Heart right ventricle (tissue), 16 donors: ENCODE measurements around the gene CPLX4. TPM values are rescaled to one million over a fixed set of nuclear protein-coding genes. Genes with fewer than 3 reads are reported as not detected.

Experiments used
- ATAC-seq, 8 donors: fragments of 200-7000 bp; cut with Tn5 transposase; one replicate each; pipeline ENCODE4 v1.9.1; 2020; ENCODE audit warnings: mild to moderate bottlenecking in 8 of 8, moderate library complexity in 8 of 8, moderate number of reproducible peaks in 1 of 8
- DNase-seq, 2 donors: peaks; one replicate each; pipeline ENCODE4 v3.0.0-alpha.2; 2020
- H3K27ac ChIP-seq, 10 donors: fragments of 200-600 bp; sonication (generic) in 2 of 10; one replicate each; pipeline versions ENCODE4 v1.5.0 to v1.8.0; 2020 to 2022; ENCODE audit warnings: mild to moderate bottlenecking in 3 of 10
- H3K27me3 ChIP-seq, 7 donors: fragments of 200-600 bp; one replicate each; pipeline ENCODE4 v1.8.0; 2021 to 2022; ENCODE audit warnings: mild to moderate bottlenecking in 2 of 7
- H3K36me3 ChIP-seq, 9 donors: fragments of 200-600 bp; sonication (generic) in 1 of 9; one replicate each; pipeline versions ENCODE4 v1.5.0 to v1.8.0; 2020 to 2022; ENCODE audit warnings: mild to moderate bottlenecking in 2 of 9
- H3K4me1 ChIP-seq, 9 donors: fragments of 200-600 bp; sonication (generic) in 1 of 9; one replicate each; pipeline versions ENCODE4 v1.5.0 to v1.8.0; 2020 to 2022; ENCODE audit warnings: mild to moderate bottlenecking in 4 of 9
- H3K4me3 ChIP-seq, 10 donors: fragments of 200-600 bp; sonication (generic) in 2 of 10; one replicate each; pipeline versions ENCODE4 v1.5.0 to v1.8.0; 2020 to 2022; ENCODE audit warnings: mild to moderate bottlenecking in 7 of 10, moderate library complexity in 2 of 10
- H3K9me3 ChIP-seq, 11 donors: fragments of 200-600 bp in 10 of 11; sonication (generic) in 2 of 11; one replicate each; pipeline versions ENCODE4 v1.5.0 to v1.8.0; 2013 to 2022; ENCODE audit warnings: mild to moderate bottlenecking in 2 of 11, control low read depth in 1 of 11, moderate library complexity in 1 of 11
- CTCF ChIP-seq, 9 donors: fragments of 200-600 bp; sonication (generic) in 2 of 9; IDR thresholded peaks; one replicate each; pipeline versions ENCODE4 v1.5.0 to v1.8.0; 2021 to 2022; ENCODE audit warnings: antibody characterized with exemption in 9 of 9, mild to moderate bottlenecking in 5 of 9, moderate library complexity in 1 of 9
- WGBS, 2 donors: extraction: QIAGEN DNeasy Blood & Tissue Kit; methylation state at CpG; one replicate each; pipeline ENCODE4 v1.1.7; 2013; ENCODE audit warnings: inconsistent platforms in 1 of 2; 5-methylcytosine and 5-hydroxymethylcytosine counted together
- intact Hi-C, 10 donors: fragments of 100-400 bp; cut with DNase I; formaldehyde crosslinking; loops; one replicate each; pipeline versions ENCODE4 v1.11.1 to v1.14.2; 2022
- polyA plus RNA-seq, 2 donors: library from polyadenylated mRNA; stranded (reverse); fragments of 200-250 nt; gene quantifications; one replicate each; pipeline ENCODE4 v1.2.3, GENCODE V29; 2013
- total RNA-seq, 10 donors: library from RNA; stranded (reverse); fragmentation: NEBNext Ultra II Directional in 3 of 10; extraction: Animal tissue kit (Norgen Biotek cat#: 25700) in 3 of 10; gene quantifications; one replicate each; pipeline versions ENCODE4 v1.2.1 to v1.2.4, GENCODE V29; 2021 to 2023
- donor health status: Arrhythmogenic right ventricular cardiomyopathy.
- donor health status: ischemic (EF 13 %, LVEDD 7.1; RV severe dilation, severe dysfunction).
- donor health status: healthy with polysubstance abuse.
- donor health status: DM: no; HTN: yes; CAD: no.
- donor health status: DM: no; HTN: no; CAD: no.
- donor health status: ischemic (EF 25% LVEDD 6.9; RV normal size, moderate dysfunction).
- donor health status: ischemic (EF 25% LVEDD 5.7; RV mildly dilated, moderate dysfunction).
- donor health status: healthy.
- donor health status: DM: yes; HTN: yes; CAD: no.
- donor health status: Ischemic cardiomyopathy.
- donor health status: ischemic (EF 35%, LVEDD 5.7; RV mildly dilated, moderate dysfunction).
- donor health status: nonischemic (EF 11% LVEDD 7.7; RV severe dilation, severe dysfunction).
- donor health status: DM: yes; HTN: yes; CAD: no.
- donor health status: PGD.
- donor health status: ischemic (EF 29% LVEDD 5.4; RV normal size, mild dysfunction).
- donor health status: nonischemic (EF 23%, LVEDD 6.1; RV moderate dilation, normal function).

Gene CPLX4
- total and polyA plus RNA-seq, 12 donors, result 0.11 TPM; not detected in 11

GRCh38 chr18:59352250-59352855 is 33.9 kb upstream of the CPLX4 start:
- TF ChIP-seq CTCF (IDR thresholded peaks at IDR 0.05), result no peak
- Histone ChIP-seq H3K27ac (no peak overlapping the region), H3K36me3 (peaks cover 0 to 90% (median 61%) of the 10 kb centered on the region in 9 donors), H3K27me3 (no peaks in the 10 kb centered on the region), H3K4me3 (no peak overlapping the region), H3K4me1 (peaks cover 0 to 22% (median 16%) of the 10 kb centered on the region in 9 donors), H3K9me3 (no peaks in the 10 kb centered on the region)
- WGBS, 2 donors, result 75 to 80% methylated on average over 3 of the region's 3 CpGs
- DNase-seq (no peak), ATAC-seq (no peak)
- intact Hi-C loops, result no loop called here

- DNase-seq, result no peak
- no peaks in the 10 kb centered on the region for H3K4me1 ChIP-seq
- H3K9me3 ChIP-seq, result peaks cover 0 to 25% (median 3%) of the 10 kb centered on the region in 11 donors
- intact Hi-C loops, result no loop called here
- H3K27ac ChIP-seq, result no peak overlapping the region
- no peak for TF ChIP-seq CTCF (IDR thresholded peaks at IDR 0.05)
- 98 to 99% methylated on average over 4 of the region's 4 CpGs for WGBS, 2 donors
- H3K36me3 ChIP-seq, result peaks cover 0 to 100% (median 69%) of the 10 kb centered on the region in 9 donors
- no peak overlapping the region for H3K4me3 ChIP-seq
- ATAC-seq, result no peak
- H3K27me3 ChIP-seq, result no peaks in the 10 kb centered on the region
Measured at GRCh38 chr18:59345556-59345955, 27.1 kb upstream of the CPLX4 start.

GRCh38 chr18:59344996-59345395 is 26.5 kb upstream of the CPLX4 start:
- ATAC-seq, result no peak
- intact Hi-C loops, result no loop called here

GRCh38 chr18:59343926-59344325 is 25.5 kb upstream of the CPLX4 start:
- Histone ChIP-seq H3K9me3 (peaks cover 0 to 35% (median 7%) of the 10 kb centered on the region in 11 donors), H3K36me3 (peaks cover 0 to 100% (median 75%) of the 10 kb centered on the region in 9 donors), H3K27ac (no peak overlapping the region), H3K4me1 (no peaks in the 10 kb centered on the region), H3K27me3 (no peaks in the 10 kb centered on the region), H3K4me3 (no peak overlapping the region)
- intact Hi-C loops, result no loop called here
- TF ChIP-seq CTCF (IDR thresholded peaks at IDR 0.05), result no peak
- DNase-seq (no peak), ATAC-seq (no peak)
- 94 to 96% methylated on average over 2 of the region's 2 CpGs for WGBS, 2 donors

More at GRCh38 chr18:59344996-59345395, 26.5 kb upstream of the CPLX4 start:
- 0 to 70% methylated on average over 1 of the region's 1 CpG for WGBS, 2 donors
- peaks cover 0 to 31% (median 5%) of the 10 kb centered on the region in 11 donors for H3K9me3 ChIP-seq
- no peaks in the 10 kb centered on the region for H3K4me1 ChIP-seq
- no peak overlapping the region for H3K4me3 ChIP-seq
- no peak for DNase-seq
- H3K27ac ChIP-seq, result no peak overlapping the region
- H3K36me3 ChIP-seq, result peaks cover 0 to 100% (median 75%) of the 10 kb centered on the region in 9 donors
- H3K27me3 ChIP-seq, result no peaks in the 10 kb centered on the region
- TF ChIP-seq CTCF (IDR thresholded peaks at IDR 0.05), result no peak
